ENCODE data around the gene PBLD.

DNA sequence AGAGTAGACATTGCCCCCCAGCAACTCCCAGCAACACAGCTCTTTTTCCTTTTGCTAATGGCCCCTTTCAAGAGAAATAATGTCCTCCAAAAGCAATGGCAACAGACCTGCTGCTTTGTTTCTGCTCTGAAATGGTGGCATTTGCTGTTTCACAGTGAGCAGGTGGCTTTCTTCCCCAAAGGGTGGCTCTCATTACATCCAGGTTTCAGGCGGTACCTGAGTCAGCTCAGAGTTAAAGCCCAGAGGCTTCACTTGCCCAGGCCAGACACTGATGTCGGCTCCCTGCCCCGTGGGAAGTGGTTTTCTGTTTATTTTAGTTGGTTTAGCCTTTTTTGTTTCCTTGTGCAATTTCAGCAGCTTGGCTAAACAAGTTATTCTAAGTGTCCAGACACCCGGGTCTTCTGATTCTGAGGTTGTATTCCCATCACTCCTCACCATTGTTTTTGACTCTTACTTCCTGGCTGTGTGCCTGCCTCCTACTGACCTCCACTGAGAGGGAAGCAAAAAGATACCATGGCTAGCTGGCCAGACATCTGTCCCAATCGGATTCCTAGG lies 93.1 kb downstream of the PBLD start:
- no peak for TF ChIP-seq PPARA (CRISPR knock-in tag; IDR thresholded peaks at IDR 0.05; ENCODE audit: borderline replicate concordance)
- TF ChIP-seq ZNF565 (CRISPR knock-in tag; conservative IDR thresholded peaks at IDR 0.05; ENCODE audit: low read depth), result no peak
- TF ChIP-seq, protein P1, sequence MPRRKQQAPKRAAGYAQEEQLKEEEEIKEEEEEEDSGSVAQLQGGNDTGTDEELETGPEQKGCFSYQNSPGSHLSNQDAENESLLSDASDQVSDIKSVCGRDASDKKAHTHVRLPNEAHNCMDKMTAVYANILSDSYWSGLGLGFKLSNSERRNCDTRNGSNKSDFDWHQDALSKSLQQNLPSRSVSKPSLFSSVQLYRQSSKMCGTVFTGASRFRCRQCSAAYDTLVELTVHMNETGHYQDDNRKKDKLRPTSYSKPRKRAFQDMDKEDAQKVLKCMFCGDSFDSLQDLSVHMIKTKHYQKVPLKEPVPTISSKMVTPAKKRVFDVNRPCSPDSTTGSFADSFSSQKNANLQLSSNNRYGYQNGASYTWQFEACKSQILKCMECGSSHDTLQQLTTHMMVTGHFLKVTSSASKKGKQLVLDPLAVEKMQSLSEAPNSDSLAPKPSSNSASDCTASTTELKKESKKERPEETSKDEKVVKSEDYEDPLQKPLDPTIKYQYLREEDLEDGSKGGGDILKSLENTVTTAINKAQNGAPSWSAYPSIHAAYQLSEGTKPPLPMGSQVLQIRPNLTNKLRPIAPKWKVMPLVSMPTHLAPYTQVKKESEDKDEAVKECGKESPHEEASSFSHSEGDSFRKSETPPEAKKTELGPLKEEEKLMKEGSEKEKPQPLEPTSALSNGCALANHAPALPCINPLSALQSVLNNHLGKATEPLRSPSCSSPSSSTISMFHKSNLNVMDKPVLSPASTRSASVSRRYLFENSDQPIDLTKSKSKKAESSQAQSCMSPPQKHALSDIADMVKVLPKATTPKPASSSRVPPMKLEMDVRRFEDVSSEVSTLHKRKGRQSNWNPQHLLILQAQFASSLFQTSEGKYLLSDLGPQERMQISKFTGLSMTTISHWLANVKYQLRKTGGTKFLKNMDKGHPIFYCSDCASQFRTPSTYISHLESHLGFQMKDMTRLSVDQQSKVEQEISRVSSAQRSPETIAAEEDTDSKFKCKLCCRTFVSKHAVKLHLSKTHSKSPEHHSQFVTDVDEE (CRISPR knock-in tag; IDR thresholded peaks at IDR 0.05), result no peak
- TF ChIP-seq RARB (CRISPR knock-in tag; IDR thresholded peaks at IDR 0.05), result no peak
- TF ChIP-seq, protein P2, sequence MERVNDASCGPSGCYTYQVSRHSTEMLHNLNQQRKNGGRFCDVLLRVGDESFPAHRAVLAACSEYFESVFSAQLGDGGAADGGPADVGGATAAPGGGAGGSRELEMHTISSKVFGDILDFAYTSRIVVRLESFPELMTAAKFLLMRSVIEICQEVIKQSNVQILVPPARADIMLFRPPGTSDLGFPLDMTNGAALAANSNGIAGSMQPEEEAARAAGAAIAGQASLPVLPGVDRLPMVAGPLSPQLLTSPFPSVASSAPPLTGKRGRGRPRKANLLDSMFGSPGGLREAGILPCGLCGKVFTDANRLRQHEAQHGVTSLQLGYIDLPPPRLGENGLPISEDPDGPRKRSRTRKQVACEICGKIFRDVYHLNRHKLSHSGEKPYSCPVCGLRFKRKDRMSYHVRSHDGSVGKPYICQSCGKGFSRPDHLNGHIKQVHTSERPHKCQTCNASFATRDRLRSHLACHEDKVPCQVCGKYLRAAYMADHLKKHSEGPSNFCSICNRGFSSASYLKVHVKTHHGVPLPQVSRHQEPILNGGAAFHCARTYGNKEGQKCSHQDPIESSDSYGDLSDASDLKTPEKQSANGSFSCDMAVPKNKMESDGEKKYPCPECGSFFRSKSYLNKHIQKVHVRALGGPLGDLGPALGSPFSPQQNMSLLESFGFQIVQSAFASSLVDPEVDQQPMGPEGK (CRISPR knock-in tag; IDR thresholded peaks at IDR 0.05; ENCODE audit: borderline replicate concordance), result no peak
- TF ChIP-seq ZNF8 (CRISPR knock-in tag; IDR thresholded peaks at IDR 0.05), result no peak
- TF ChIP-seq ESRRG (CRISPR knock-in tag; IDR thresholded peaks at IDR 0.05), result no peak
- no peak for TF ChIP-seq GLIS3 (CRISPR knock-in tag; IDR thresholded peaks at IDR 0.05)

Data from SK-N-SH treated with all-trans-retinoic acid at 6 μM for 48 hours (cell line).